A673 (cell line): Measurements from ENCODE around the gene CUL4A. TPM values are rescaled to one million over a fixed set of nuclear protein-coding genes. Genes with fewer than 3 reads are reported as not detected.

Experiments
- BruUV-seq: library from RNA; stranded (reverse); fragments of 400-500 nt; replicated peaks from 2 replicates; lab custom pipeline; 2021; lab: Mats Ljungman, UMichigan
- CTCF ChIA-PET: fragments of 300-600 bp; sonication (Branson Sonifier 250); formaldehyde crosslinking; loops from one replicate; lab custom pipeline; 2022; ENCODE audit warnings: antibody characterized with exemption; lab: Charles Lee
- POLR2A ChIA-PET: fragments of 300-600 bp; sonication (Branson Sonifier 250); formaldehyde crosslinking; loops from one replicate; lab custom pipeline; 2022; ENCODE audit warnings: antibody characterized with exemption; ENCODE audit not compliant: low non-redundant PET; lab: Charles Lee
- DNase-seq: peaks from one replicate; pipeline ENCODE4 v3.0.0-alpha.2; 2015; ENCODE audit warnings: low spot score
- H3K27ac ChIP-seq: fragments of 200-600 bp; sonication (generic); 2 replicates; pipeline ENCODE4 v1.5.1; 2016; ENCODE audit warnings: mixed run types, low read depth, mild to moderate bottlenecking, mixed read lengths, antibody characterized with exemption, low read length; ENCODE audit not compliant: poor library complexity, severe bottlenecking
- H3K27me3 ChIP-seq: fragments of 200-600 bp; sonication (generic); replicated peaks from 2 replicates; pipeline ENCODE4 v1.6.1; 2017; ENCODE audit warnings: mixed run types, low read depth, mild to moderate bottlenecking, mixed read lengths, antibody characterized with exemption, low read length; ENCODE audit not compliant: insufficient read depth, poor library complexity
- H3K36me3 ChIP-seq: fragments of 200-600 bp; sonication (generic); 2 replicates; pipeline ENCODE4 v1.6.1; 2016; ENCODE audit warnings: mixed run types, mild to moderate bottlenecking, mixed read lengths, antibody characterized with exemption, low read length; ENCODE audit not compliant: insufficient read depth, poor library complexity, severe bottlenecking
- H3K4me1 ChIP-seq: fragments of 200-600 bp; sonication (generic); 2 replicates; pipeline ENCODE4 v1.6.1; 2017; ENCODE audit warnings: mixed run types, mild to moderate bottlenecking, mixed read lengths, antibody characterized with exemption, low read length; ENCODE audit not compliant: insufficient read depth, poor library complexity, severe bottlenecking
- H3K4me3 ChIP-seq: fragments of 200-600 bp; sonication (generic); 2 replicates; pipeline ENCODE4 v1.5.1; 2016; ENCODE audit warnings: low read depth, mixed run types, mild to moderate bottlenecking, mixed read lengths, low read length; ENCODE audit not compliant: poor library complexity, severe bottlenecking
- H3K9me3 ChIP-seq: fragments of 200-600 bp; sonication (generic); 2 replicates; pipeline ENCODE4 v1.6.1; 2016; ENCODE audit warnings: mixed run types, low read depth, mild to moderate bottlenecking, mixed read lengths, antibody characterized with exemption, low read length; ENCODE audit not compliant: poor library complexity, severe bottlenecking
- CTCF ChIP-seq: fragments of 300-800, 200-600 bp; sonication (generic); conservative IDR thresholded peaks from 2 replicates; pipeline ENCODE4 v1.5.1; 2017; ENCODE audit warnings: low read depth, mild to moderate bottlenecking, antibody characterized with exemption, low read length, moderate library complexity, mixed read lengths
- EZH2 ChIP-seq: fragments of 200-600 bp; sonication (generic); IDR thresholded peaks from 2 replicates; pipeline ENCODE4 v1.6.1; 2017; ENCODE audit warnings: borderline replicate concordance, low read depth, mild to moderate bottlenecking, mixed read lengths, antibody characterized with exemption, low read length; ENCODE audit not compliant: poor library complexity, severe bottlenecking
- intact Hi-C: fragments of 100-400 bp; cut with micrococcal nuclease; formaldehyde crosslinking; loops from one replicate; pipeline ENCODE4 v1.10.0; 2022; ENCODE audit not compliant: unreplicated experiment
- total RNA-seq: library from RNA; stranded (reverse); gene quantifications from 2 replicates; pipeline ENCODE4 v1.2.3, GENCODE V29; 2021

The CUL4A gene
- total RNA-seq, 1 experiment from 2014 or later: 87.5 TPM

- DNase-seq: no peak
- Histone ChIP-seq H3K9me3 (no peaks in the 10 kb centered on the region), H3K4me3 (no peak overlapping the region), H3K36me3 (peaks cover 15% of the 10 kb centered on the region), H3K4me1 (no peaks in the 10 kb centered on the region), H3K27me3 (no peaks in the 10 kb centered on the region), H3K27ac (no peak overlapping the region)
- intact Hi-C loops: no loop called here
- BruUV-seq: no TSS peak
- TF ChIP-seq EZH2: no peak
- TF ChIP-seq CTCF: no peak
- ChIA-PET CTCF (no interaction called here), POLR2A (interaction anchor here (0.7 kb wide), 2 partner anchors 9 to 137 kb away, joined by 6 to 9 read pairs; no protein-coding TSS in a partner anchor)
These were observed 17.5 kb downstream of the CUL4A start for GRCh38 chr13:113226873-113227450.

GRCh38 chr13:113229161-113229560, 19.7 kb downstream of the CUL4A start:
- H3K36me3 ChIP-seq: peaks cover 24% of the 10 kb centered on the region
- TF ChIP-seq EZH2 (no peak), CTCF (no peak)
- POLR2A ChIA-PET: no interaction called here
- no peak overlapping the region for H3K27ac ChIP-seq
- H3K4me1 ChIP-seq: no peaks in the 10 kb centered on the region
- BruUV-seq: no TSS peak
- H3K4me3 ChIP-seq: no peak overlapping the region
- DNase-seq: no peak
- no peaks in the 10 kb centered on the region for H3K27me3 ChIP-seq
- H3K9me3 ChIP-seq: no peaks in the 10 kb centered on the region
- CTCF ChIA-PET: no interaction called here
- intact Hi-C loops: no loop called here

GRCh38 chr13:113229791-113230190, 20.4 kb downstream of the CUL4A start:
- CTCF ChIA-PET: no interaction called here
- Histone ChIP-seq H3K9me3 (no peaks in the 10 kb centered on the region), H3K4me3 (no peak overlapping the region), H3K27ac (no peak overlapping the region), H3K36me3 (peaks cover 22% of the 10 kb centered on the region), H3K4me1 (no peaks in the 10 kb centered on the region), H3K27me3 (no peaks in the 10 kb centered on the region)
- no TSS peak for BruUV-seq
- DNase-seq: no peak
- POLR2A ChIA-PET: no interaction called here
- TF ChIP-seq CTCF (no peak), EZH2 (no peak)
- intact Hi-C loops: no loop called here
